PFSK-1 (cell line): Measurements from ENCODE around the gene NFATC3.

Experiments
- REST ChIP-seq, 2 experiments: IDR thresholded peaks; 2 replicates each; pipeline versions ENCODE4 v1.6.1 to v1.8.0; 2011 to 2012; ENCODE audit warnings: low read depth in 2 of 2, low read length in 2 of 2, control low read depth in 1 of 2, inconsistent platforms in 1 of 2, mild to moderate bottlenecking in 1 of 2, moderate library complexity in 1 of 2; ENCODE audit not compliant: insufficient read depth in 1 of 2
- SIN3A ChIP-seq: IDR thresholded peaks from 2 replicates; pipeline ENCODE4 v1.6.1; 2012; ENCODE audit warnings: mild to moderate bottlenecking, low read length, moderate library complexity, borderline replicate concordance; ENCODE audit not compliant: insufficient read depth
- TAF1 ChIP-seq: IDR thresholded peaks from 2 replicates; pipeline ENCODE4 v1.6.1; 2012; ENCODE audit warnings: low read length, control low read depth, borderline replicate concordance; ENCODE audit not compliant: insufficient read depth

GRCh38 chr16:68097088-68097487, 11.9 kb downstream of the NFATC3 start:
- no peak for TF ChIP-seq TAF1
- no peak for TF ChIP-seq REST (IDR thresholded peaks at IDR 0.05; ENCODE audit: insufficient read depth in 1 of 2, low read depth in 2 of 2, low read length in 2 of 2)
- no peak for TF ChIP-seq SIN3A
